Measurements from ENCODE around the gene ALK.

ALK gene

GRCh38 chr2:29420999-29421782 lies 500.2 kb downstream of the ALK start:
- no peak for TF ChIP-seq TCF12 (IDR thresholded peaks at IDR 0.05; ENCODE audit: low read depth)
- no peak for TF ChIP-seq NFIC (IDR thresholded peaks at IDR 0.05)
- TF ChIP-seq MAX (IDR thresholded peaks at IDR 0.05), result no peak
- no peak for TF ChIP-seq EGR1 (IDR thresholded peaks at IDR 0.05)
- TF ChIP-seq USF1 (IDR thresholded peaks at IDR 0.05), result no peak
- TF ChIP-seq FOXM1 (IDR thresholded peaks at IDR 0.05; ENCODE audit: borderline replicate concordance, low read depth), result no peak
- TF ChIP-seq CREB1 (IDR thresholded peaks at IDR 0.05; ENCODE audit: low read depth), result no peak

- TF ChIP-seq NFIC (IDR thresholded peaks at IDR 0.05) (no peak), YY1 (IDR thresholded peaks at IDR 0.05; ENCODE audit: low read depth) (no peak), REST (IDR thresholded peaks at IDR 0.05; ENCODE audit: low read depth) (no peak), TCF12 (IDR thresholded peaks at IDR 0.05; ENCODE audit: low read depth) (no peak), RAD21 (IDR thresholded peaks at IDR 0.05; ENCODE audit: low read depth) (no peak), TEAD4 (IDR thresholded peaks at IDR 0.05) (no peak), CREB1 (IDR thresholded peaks at IDR 0.05; ENCODE audit: low read depth) (no peak), EP300 (IDR thresholded peaks at IDR 0.05; ENCODE audit: borderline replicate concordance) (no peak), MAX (IDR thresholded peaks at IDR 0.05) (no peak), TAF1 (IDR thresholded peaks at IDR 0.05; ENCODE audit: low read depth) (no peak), CEBPB (IDR thresholded peaks at IDR 0.05) (no peak), EGR1 (IDR thresholded peaks at IDR 0.05) (no peak)
These were observed 500.9 kb downstream of the ALK start for GRCh38 chr2:29420464-29420863.

- TF ChIP-seq TEAD4 (IDR thresholded peaks at IDR 0.05), result no peak
- no peak for TF ChIP-seq ZBTB7A (IDR thresholded peaks at IDR 0.05; ENCODE audit: low read depth)
- no peak for TF ChIP-seq CEBPB (IDR thresholded peaks at IDR 0.05)
- no peak for TF ChIP-seq FOXM1 (IDR thresholded peaks at IDR 0.05; ENCODE audit: borderline replicate concordance, low read depth)
- TF ChIP-seq TAF1 (IDR thresholded peaks at IDR 0.05; ENCODE audit: low read depth), result no peak
- TF ChIP-seq EP300 (IDR thresholded peaks at IDR 0.05; ENCODE audit: borderline replicate concordance), result no peak
- TF ChIP-seq RAD21 (IDR thresholded peaks at IDR 0.05; ENCODE audit: low read depth), result no peak
- no peak for TF ChIP-seq TCF12 (IDR thresholded peaks at IDR 0.05; ENCODE audit: low read depth)
- TF ChIP-seq USF1 (IDR thresholded peaks at IDR 0.05), result no peak
- no peak for TF ChIP-seq CREB1 (IDR thresholded peaks at IDR 0.05; ENCODE audit: low read depth)
- TF ChIP-seq MAX (IDR thresholded peaks at IDR 0.05), result no peak
- no peak for TF ChIP-seq YY1 (IDR thresholded peaks at IDR 0.05; ENCODE audit: low read depth)
- no peak for TF ChIP-seq REST (IDR thresholded peaks at IDR 0.05; ENCODE audit: low read depth)
- no peak for TF ChIP-seq NFIC (IDR thresholded peaks at IDR 0.05)
- no peak for TF ChIP-seq EGR1 (IDR thresholded peaks at IDR 0.05)
These were observed 503.8 kb downstream of the ALK start for GRCh38 chr2:29417630-29418029.

GRCh38 chr2:29412197-29412925 lies 509.0 kb downstream of the ALK start:
- no peak for TF ChIP-seq EGR1 (IDR thresholded peaks at IDR 0.05)
- TF ChIP-seq CEBPB (IDR thresholded peaks at IDR 0.05), result no peak

- TF ChIP-seq NFIC (IDR thresholded peaks at IDR 0.05), result no peak
- TF ChIP-seq EP300 (IDR thresholded peaks at IDR 0.05; ENCODE audit: borderline replicate concordance), result no peak
- TF ChIP-seq TAF1 (IDR thresholded peaks at IDR 0.05; ENCODE audit: low read depth), result no peak
- TF ChIP-seq FOXM1 (IDR thresholded peaks at IDR 0.05; ENCODE audit: borderline replicate concordance, low read depth), result no peak
- no peak for TF ChIP-seq REST (IDR thresholded peaks at IDR 0.05; ENCODE audit: low read depth)
- no peak for TF ChIP-seq TEAD4 (IDR thresholded peaks at IDR 0.05)
- no peak for TF ChIP-seq CREB1 (IDR thresholded peaks at IDR 0.05; ENCODE audit: low read depth)
- no peak for TF ChIP-seq ZBTB7A (IDR thresholded peaks at IDR 0.05; ENCODE audit: low read depth)
- no peak for TF ChIP-seq RAD21 (IDR thresholded peaks at IDR 0.05; ENCODE audit: low read depth)
- no peak for TF ChIP-seq EGR1 (IDR thresholded peaks at IDR 0.05)
- TF ChIP-seq MAX (IDR thresholded peaks at IDR 0.05), result no peak
- TF ChIP-seq TCF12 (IDR thresholded peaks at IDR 0.05; ENCODE audit: low read depth), result no peak
- no peak for TF ChIP-seq CEBPB (IDR thresholded peaks at IDR 0.05)
- TF ChIP-seq YY1 (IDR thresholded peaks at IDR 0.05; ENCODE audit: low read depth), result no peak
- TF ChIP-seq USF1 (IDR thresholded peaks at IDR 0.05), result no peak
These were observed 515.7 kb downstream of the ALK start for GRCh38 chr2:29405707-29406106.

Measured in Ishikawa (cell line).